Nephron progenitor cell (in vitro differentiated cells): ENCODE data around the gene NFATC1.

Experiments
- DNase-seq: peaks from one replicate; pipeline ENCODE4 v3.0.0; 2021
- H3K27ac Mint-ChIP-seq: 2 replicates; pipeline ENCODE4 v1.8.0; 2021; ENCODE audit warnings: mild to moderate bottlenecking, moderate library complexity, mixed read lengths
- H3K27me3 Mint-ChIP-seq: 2 replicates; pipeline ENCODE4 v1.8.0; 2021; ENCODE audit warnings: mild to moderate bottlenecking, low read depth, mixed read lengths; ENCODE audit not compliant: poor library complexity
- H3K36me3 Mint-ChIP-seq: 2 replicates; pipeline ENCODE4 v1.8.0; 2021; ENCODE audit warnings: low read depth, mixed read lengths
- H3K4me1 Mint-ChIP-seq: 2 replicates; pipeline ENCODE4 v1.8.0; 2021; ENCODE audit warnings: mixed read lengths
- H3K4me3 Mint-ChIP-seq: 2 replicates; pipeline ENCODE4 v1.8.0; 2021; ENCODE audit warnings: mild to moderate bottlenecking, moderate library complexity, mixed read lengths
- H3K9me3 Mint-ChIP-seq: 2 replicates; pipeline ENCODE4 v1.8.0; 2021; ENCODE audit warnings: mild to moderate bottlenecking, moderate library complexity, mixed read lengths
- CTCF ChIP-seq: fragments of 200-600 bp; sonication (generic); IDR thresholded peaks from 2 replicates; pipeline ENCODE4 v1.5.0; 2021; ENCODE audit warnings: antibody characterized with exemption

The NFATC1 gene

GRCh38 chr18:79533146-79533545 lies 137.4 kb downstream of the NFATC1 start:
- Mint-ChIP-seq H3K27me3 (peaks cover 43% of the 10 kb centered on the region), H3K4me3 (no peak overlapping the region), H3K27ac (no peak overlapping the region), H3K36me3 (peaks cover 7% of the 10 kb centered on the region), H3K4me1 (peaks cover 8% of the 10 kb centered on the region), H3K9me3 (peaks cover 11% of the 10 kb centered on the region)
- no peak for DNase-seq
- no peak for TF ChIP-seq CTCF

GRCh38 chr18:79533591-79533990 lies 137.9 kb downstream of the NFATC1 start:
- no peak overlapping the region for H3K27ac Mint-ChIP-seq
- peaks cover 16% of the 10 kb centered on the region for H3K9me3 Mint-ChIP-seq
- H3K36me3 Mint-ChIP-seq, result peaks cover 7% of the 10 kb centered on the region
- H3K4me3 Mint-ChIP-seq, result no peak overlapping the region
- DNase-seq, result no peak
- H3K27me3 Mint-ChIP-seq, result peaks cover 43% of the 10 kb centered on the region
- no peak for TF ChIP-seq CTCF
- H3K4me1 Mint-ChIP-seq, result peaks cover 8% of the 10 kb centered on the region

- no peak for DNase-seq
- Mint-ChIP-seq H3K27ac (no peak overlapping the region), H3K36me3 (peaks cover 4% of the 10 kb centered on the region), H3K4me3 (no peak overlapping the region), H3K9me3 (peaks cover 23% of the 10 kb centered on the region), H3K27me3 (peaks cover 40% of the 10 kb centered on the region), H3K4me1 (peaks cover 4% of the 10 kb centered on the region)
- no peak for TF ChIP-seq CTCF
These were observed 138.6 kb downstream of the NFATC1 start for GRCh38 chr18:79534356-79534755.

- Mint-ChIP-seq H3K27ac (no peak overlapping the region), H3K36me3 (no peaks in the 10 kb centered on the region), H3K27me3 (peaks cover 35% of the 10 kb centered on the region), H3K9me3 (peaks cover 35% of the 10 kb centered on the region), H3K4me1 (no peaks in the 10 kb centered on the region), H3K4me3 (no peak overlapping the region)
- no peak for TF ChIP-seq CTCF
- DNase-seq, result no peak
These were observed 142.0 kb downstream of the NFATC1 start for GRCh38 chr18:79537758-79538157.

GRCh38 chr18:79538635-79539034 lies 142.9 kb downstream of the NFATC1 start:
- Mint-ChIP-seq H3K36me3 (no peaks in the 10 kb centered on the region), H3K4me3 (no peak overlapping the region), H3K4me1 (no peaks in the 10 kb centered on the region), H3K9me3 (peaks cover 35% of the 10 kb centered on the region), H3K27me3 (peaks cover 29% of the 10 kb centered on the region), H3K27ac (no peak overlapping the region)
- no peak for TF ChIP-seq CTCF
- DNase-seq, result no peak

- H3K9me3 Mint-ChIP-seq, result peaks cover 35% of the 10 kb centered on the region
- no peak overlapping the region for H3K4me3 Mint-ChIP-seq
- H3K27me3 Mint-ChIP-seq, result peaks cover 28% of the 10 kb centered on the region
These were observed 144.6 kb downstream of the NFATC1 start for GRCh38 chr18:79540161-79540903.

More at GRCh38 chr18:79540161-79540903, 144.6 kb downstream of the NFATC1 start:
- Mint-ChIP-seq H3K36me3 (no peaks in the 10 kb centered on the region), H3K27ac (no peak overlapping the region), H3K4me1 (peaks cover 5% of the 10 kb centered on the region)
- DNase-seq, result no peak
- TF ChIP-seq CTCF, result no peak
